ENCODE data around the gene BNIP3.

- TF ChIP-seq, protein P1, sequence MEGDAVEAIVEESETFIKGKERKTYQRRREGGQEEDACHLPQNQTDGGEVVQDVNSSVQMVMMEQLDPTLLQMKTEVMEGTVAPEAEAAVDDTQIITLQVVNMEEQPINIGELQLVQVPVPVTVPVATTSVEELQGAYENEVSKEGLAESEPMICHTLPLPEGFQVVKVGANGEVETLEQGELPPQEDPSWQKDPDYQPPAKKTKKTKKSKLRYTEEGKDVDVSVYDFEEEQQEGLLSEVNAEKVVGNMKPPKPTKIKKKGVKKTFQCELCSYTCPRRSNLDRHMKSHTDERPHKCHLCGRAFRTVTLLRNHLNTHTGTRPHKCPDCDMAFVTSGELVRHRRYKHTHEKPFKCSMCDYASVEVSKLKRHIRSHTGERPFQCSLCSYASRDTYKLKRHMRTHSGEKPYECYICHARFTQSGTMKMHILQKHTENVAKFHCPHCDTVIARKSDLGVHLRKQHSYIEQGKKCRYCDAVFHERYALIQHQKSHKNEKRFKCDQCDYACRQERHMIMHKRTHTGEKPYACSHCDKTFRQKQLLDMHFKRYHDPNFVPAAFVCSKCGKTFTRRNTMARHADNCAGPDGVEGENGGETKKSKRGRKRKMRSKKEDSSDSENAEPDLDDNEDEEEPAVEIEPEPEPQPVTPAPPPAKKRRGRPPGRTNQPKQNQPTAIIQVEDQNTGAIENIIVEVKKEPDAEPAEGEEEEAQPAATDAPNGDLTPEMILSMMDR (IDR thresholded peaks at IDR 0.05), result no peak
- TF ChIP-seq ZFX (IDR thresholded peaks at IDR 0.05; ENCODE audit: borderline replicate concordance), result no peak
These were observed 48.6 kb downstream of the BNIP3 start for GRCh38 chr10:131933016-131933695.
